BJ (cell line): ENCODE measurements around the gene PTK6. TPM values are rescaled to one million over a fixed set of nuclear protein-coding genes. Genes with fewer than 3 reads are reported as not detected.

Source experiments
- CTCF ChIA-PET: fragments of 350-600 bp; formaldehyde crosslinking; extraction: SDS; loops from one replicate; lab custom pipeline; 2021; ENCODE audit warnings: antibody characterized with exemption, inconsistent platforms; lab: Yijun Ruan, JAX
- POLR2A ChIA-PET: fragments of 300-600 bp; sonication (Branson Sonifier 250); formaldehyde crosslinking; extraction: SDS; loops from one replicate; lab custom pipeline; 2021; ENCODE audit warnings: antibody characterized with exemption; lab: Charles Lee
- DNase-seq: peaks from one replicate; pipeline ENCODE4 v3.0.0-alpha.2; 2011; ENCODE audit warnings: low read depth
- H3K27me3 ChIP-seq: 2 replicates; pipeline ENCODE4 v1.6.0; 2011; ENCODE audit warnings: low read length; ENCODE audit not compliant: control insufficient read depth, insufficient read depth
- H3K36me3 ChIP-seq: 2 replicates; pipeline ENCODE4 v1.5.1; 2011; ENCODE audit warnings: low read length; ENCODE audit not compliant: control insufficient read depth, insufficient read depth
- H3K4me3 ChIP-seq: 2 replicates; pipeline ENCODE4 v1.5.1; 2011; ENCODE audit warnings: low read depth, mild to moderate bottlenecking, control low read depth, low read length
- CTCF ChIP-seq: IDR thresholded peaks from 2 replicates; pipeline ENCODE4 v1.5.1; 2011; ENCODE audit warnings: low read depth, mild to moderate bottlenecking, control low read depth, inconsistent platforms, low read length, moderate library complexity; ENCODE audit not compliant: insufficient read depth
- polyA plus RNA-seq: library from polyadenylated mRNA; depleted of rRNA; stranded (reverse); fragments of >200 nt; gene quantifications from 2 replicates; pipeline ENCODE4 v1.2.3, GENCODE V29; 2011

Gene PTK6
- polyA plus RNA-seq, 1 experiment: 0.05 TPM

GRCh38 chr20:63546256-63546955 is 9.2 kb upstream of the PTK6 start:
- Histone ChIP-seq H3K27me3 (peaks cover 5% of the 10 kb centered on the region), H3K36me3 (no peaks in the 10 kb centered on the region), H3K4me3 (no peak overlapping the region)
- ChIA-PET CTCF (interaction anchor here (3.0 kb wide), 1 partner anchor 9 kb away, joined by 7 read pairs; the partner anchor contains the start of gene PTK6), POLR2A (no interaction called here)
- TF ChIP-seq CTCF: no peak
- no peak for DNase-seq

DNA sequence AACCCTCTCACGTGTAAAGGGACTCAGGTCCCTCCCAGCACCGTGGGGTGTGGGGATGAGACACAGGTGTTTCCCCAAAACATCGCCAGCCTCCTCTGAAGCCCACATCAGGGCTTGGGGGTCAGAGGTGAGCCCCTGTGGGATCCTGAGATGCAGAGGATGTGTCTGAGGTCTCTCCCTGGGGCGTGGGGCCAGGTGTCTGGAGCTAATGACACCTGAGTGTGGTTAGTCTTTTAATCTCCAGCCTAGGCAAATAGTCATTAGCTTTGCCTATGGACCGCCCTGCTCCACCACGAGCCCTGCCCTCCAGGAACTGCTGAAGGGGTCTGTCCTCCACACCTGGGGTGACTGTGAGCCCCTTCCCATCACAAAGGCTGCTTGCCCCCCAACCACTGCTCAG is 8.6 kb upstream of the PTK6 start:
- DNase-seq: no peak
- Histone ChIP-seq H3K36me3 (no peaks in the 10 kb centered on the region), H3K4me3 (no peak overlapping the region), H3K27me3 (peaks cover 5% of the 10 kb centered on the region)
- ChIA-PET POLR2A (no interaction called here), CTCF (interaction anchor here (3.0 kb wide), 1 partner anchor 9 kb away, joined by 7 read pairs; the partner anchor contains the start of gene PTK6)
- no peak for TF ChIP-seq CTCF

GRCh38 chr20:63544958-63545516 is 7.9 kb upstream of the PTK6 start:
- CTCF ChIA-PET: interaction anchor here (0.9 to 3.0 kb wide), 2 partner anchors 8 to 429 kb away, joined by 5 to 7 read pairs; partner anchors contain the start of gene PTK6
- POLR2A ChIA-PET: no interaction called here
- no peak overlapping the region for H3K4me3 ChIP-seq
- TF ChIP-seq CTCF: no peak
- H3K36me3 ChIP-seq: no peaks in the 10 kb centered on the region
- peaks cover 5% of the 10 kb centered on the region for H3K27me3 ChIP-seq
- no peak for DNase-seq

- CTCF ChIA-PET: interaction anchor here (0.8 to 3.0 kb wide), 5 partner anchors 7 to 431 kb away, joined by 3 to 7 read pairs (median 3); partner anchors contain the start of gene PTK6
- TF ChIP-seq CTCF: no peak
- Histone ChIP-seq H3K36me3 (no peaks in the 10 kb centered on the region), H3K27me3 (peaks cover 5% of the 10 kb centered on the region), H3K4me3 (no peak overlapping the region)
- DNase-seq: no peak
- POLR2A ChIA-PET: no interaction called here
These were observed 7.2 kb upstream of the PTK6 start for GRCh38 chr20:63544241-63544957.

GRCh38 chr20:63543733-63544132 is 6.6 kb upstream of the PTK6 start:
- ChIA-PET POLR2A (no interaction called here), CTCF (interaction anchor here (0.6 to 1.1 kb wide), 4 partner anchors 29 to 431 kb away, joined by 3 read pairs; no protein-coding TSS in a partner anchor)
- Histone ChIP-seq H3K36me3 (no peaks in the 10 kb centered on the region), H3K27me3 (peaks cover 5% of the 10 kb centered on the region), H3K4me3 (no peak overlapping the region)
- TF ChIP-seq CTCF: no peak
- DNase-seq: no peak
